Esophagus muscularis mucosa (tissue), 4 donors: ENCODE results near the gene FAM180B. TPM values are rescaled to one million over a fixed set of nuclear protein-coding genes. Genes with fewer than 3 reads are reported as not detected.
A peak's percentile ranks its signal among the peaks of the same experiment; 100 is the strongest.
"Not testable (repeated sequence)": the region's sequence is repeated elsewhere in the genome, so short reads cannot be mapped to it uniquely, and the experiment has no call there.

ENCODE experiments used
- DNase-seq: peaks from one replicate; pipeline ENCODE4 v3.0.0-alpha.2; 2017; ENCODE audit errors: extremely low spot score
- H3K27ac ChIP-seq, 4 donors: fragments of 200-600 bp; sonication (generic); replicated peaks in 1 of 4; 1 replicate in 3 of 4; 2 replicates in 1 of 4; pipeline ENCODE4 v1.5.1; 2016 to 2019; ENCODE audit warnings: mild to moderate bottlenecking in 1 of 4
- H3K27me3 ChIP-seq, 4 donors: fragments of 200-600 bp; sonication (generic); one replicate each; pipeline versions ENCODE4 v1.5.1 to v1.6.0; 2016 to 2019
- H3K36me3 ChIP-seq, 4 donors: fragments of 200-600 bp; sonication (generic); one replicate each; pipeline ENCODE4 v1.5.1; 2016 to 2019
- H3K4me1 ChIP-seq, 4 donors: fragments of 200-600 bp; sonication (generic); one replicate each; pipeline ENCODE4 v1.5.1; 2016 to 2019
- H3K4me3 ChIP-seq, 4 donors: fragments of 200-600 bp; sonication (generic); 1 replicate in 2 of 4; 2 replicates in 2 of 4; pipeline ENCODE4 v1.5.1; 2016 to 2019; ENCODE audit warnings: mild to moderate bottlenecking in 4 of 4, moderate library complexity in 1 of 4
- H3K9me3 ChIP-seq, 4 donors: fragments of 200-600 bp; sonication (generic); 1 replicate in 3 of 4; 2 replicates in 1 of 4; pipeline ENCODE4 v1.5.1; 2016 to 2019
- EP300 ChIP-seq: sonication (generic); formaldehyde crosslinking; IDR thresholded peaks from one replicate; pipeline ENCODE4 v1.6.1; 2017; ENCODE audit warnings: antibody characterized with exemption
- POLR2A ChIP-seq: fragments of 450-650 bp; IDR thresholded peaks from one replicate; pipeline ENCODE4 v1.6.1; 2017; ENCODE audit warnings: antibody characterized with exemption, moderate library complexity, mild to moderate bottlenecking, low read depth
- POLR2AphosphoS5 ChIP-seq, 2 donors: sonication (generic); formaldehyde crosslinking; IDR thresholded peaks; one replicate each; pipeline ENCODE4 v1.6.1; 2017; ENCODE audit warnings: antibody characterized with exemption in 2 of 2
- WGBS: methylation state at CpG from one replicate; pipeline ENCODE4 v1.1.5; 2018; 5-methylcytosine and 5-hydroxymethylcytosine counted together
- intact Hi-C: fragments of 100-400 bp; cut with DNase I; formaldehyde crosslinking; loops from one replicate; pipeline ENCODE4 v1.15.1; 2023
- total RNA-seq, 4 donors: library from RNA; depleted of rRNA; stranded (reverse); fragments of >200 nt; gene quantifications; one replicate each; pipeline versions ENCODE4 v1.1.0 to v1.2.1, GENCODE V29; 2016
- TF ChIP-seq, protein P1 (sequence below), 3 experiments: fragments of 200-600 bp in 2 of 3; fragments of 450-650 bp in 1 of 3; sonication (generic) in 2 of 3; IDR thresholded peaks; one replicate each; pipeline ENCODE4 v1.5.1; 2017 to 2019; ENCODE audit warnings: antibody characterized with exemption in 3 of 3, mild to moderate bottlenecking in 2 of 3, moderate library complexity in 1 of 3

FAM180B gene
- total RNA-seq, 4 donors from 2014 or later = 0.66 to 0.80 TPM; not detected in 2

DNA sequence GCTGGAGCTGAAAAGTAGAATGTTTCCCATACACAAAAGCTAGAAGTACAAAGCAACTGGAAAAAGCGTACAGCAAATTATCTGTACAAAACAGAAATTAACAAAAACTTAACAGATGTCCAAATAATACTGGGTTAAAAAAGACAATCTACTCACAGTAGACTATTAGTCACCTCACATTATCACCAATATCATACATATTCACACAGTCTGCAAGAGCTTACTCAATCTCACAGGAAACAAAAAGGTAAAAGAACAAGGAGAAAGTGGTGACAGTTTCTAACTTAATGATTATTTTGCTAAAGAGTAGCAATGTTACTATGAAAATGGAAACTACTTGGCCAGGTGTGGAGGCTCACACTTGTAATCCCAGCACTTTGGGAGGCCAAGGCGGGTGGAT is 45.4 kb upstream of the FAM180B start:
- peak overlapping the region in 1 of 4 donors; percentile 5 for H3K27ac ChIP-seq
- DNase-seq = no peak
- peaks cover 0 to 3% (median 0%) of the 10 kb centered on the region in 4 donors for H3K36me3 ChIP-seq
- H3K9me3 ChIP-seq = no peaks in the 10 kb centered on the region
- WGBS = 95% methylated on average over 2 of the region's 2 CpGs
- intact Hi-C loops = no loop called here
- TF ChIP-seq, protein P1, sequence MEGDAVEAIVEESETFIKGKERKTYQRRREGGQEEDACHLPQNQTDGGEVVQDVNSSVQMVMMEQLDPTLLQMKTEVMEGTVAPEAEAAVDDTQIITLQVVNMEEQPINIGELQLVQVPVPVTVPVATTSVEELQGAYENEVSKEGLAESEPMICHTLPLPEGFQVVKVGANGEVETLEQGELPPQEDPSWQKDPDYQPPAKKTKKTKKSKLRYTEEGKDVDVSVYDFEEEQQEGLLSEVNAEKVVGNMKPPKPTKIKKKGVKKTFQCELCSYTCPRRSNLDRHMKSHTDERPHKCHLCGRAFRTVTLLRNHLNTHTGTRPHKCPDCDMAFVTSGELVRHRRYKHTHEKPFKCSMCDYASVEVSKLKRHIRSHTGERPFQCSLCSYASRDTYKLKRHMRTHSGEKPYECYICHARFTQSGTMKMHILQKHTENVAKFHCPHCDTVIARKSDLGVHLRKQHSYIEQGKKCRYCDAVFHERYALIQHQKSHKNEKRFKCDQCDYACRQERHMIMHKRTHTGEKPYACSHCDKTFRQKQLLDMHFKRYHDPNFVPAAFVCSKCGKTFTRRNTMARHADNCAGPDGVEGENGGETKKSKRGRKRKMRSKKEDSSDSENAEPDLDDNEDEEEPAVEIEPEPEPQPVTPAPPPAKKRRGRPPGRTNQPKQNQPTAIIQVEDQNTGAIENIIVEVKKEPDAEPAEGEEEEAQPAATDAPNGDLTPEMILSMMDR (IDR thresholded peaks at IDR 0.05) = no peak
- no peak for TF ChIP-seq EP300
- no peak for TF ChIP-seq POLR2AphosphoS5 (IDR thresholded peaks at IDR 0.05)
- TF ChIP-seq POLR2A = no peak
- no peaks in the 10 kb centered on the region for H3K27me3 ChIP-seq
- H3K4me1 ChIP-seq = peaks cover 43 to 87% (median 83%) of the 10 kb centered on the region in 4 donors
- no peak overlapping the region for H3K4me3 ChIP-seq

GRCh38 chr11:47545298-47545697 is 41.2 kb upstream of the FAM180B start:
- Histone ChIP-seq H3K27ac (no peak overlapping the region), H3K9me3 (no peaks in the 10 kb centered on the region), H3K36me3 (no peaks in the 10 kb centered on the region), H3K4me1 (peaks cover 39 to 85% (median 80%) of the 10 kb centered on the region in 4 donors), H3K27me3 (no peaks in the 10 kb centered on the region), H3K4me3 (no peak overlapping the region)
- DNase-seq = no peak
- TF ChIP-seq EP300 = no peak
- TF ChIP-seq POLR2A = no peak
- TF ChIP-seq, protein P1 (IDR thresholded peaks at IDR 0.05) = no peak
- TF ChIP-seq POLR2AphosphoS5 (IDR thresholded peaks at IDR 0.05) = no peak
- 92% methylated on average over 6 of the region's 6 CpGs for WGBS
- intact Hi-C loops = no loop called here

- H3K9me3 ChIP-seq, H3K27me3 ChIP-seq, H3K36me3 ChIP-seq, H3K27ac ChIP-seq, intact Hi-C loops, DNase-seq, H3K4me3 ChIP-seq: not testable (repeated sequence)
- 98% methylated on average over 7 of the region's 7 CpGs for WGBS
- peaks cover 43 to 88% (median 81%) of the 10 kb centered on the region in 4 donors for H3K4me1 ChIP-seq
These were observed 40.2 kb upstream of the FAM180B start for GRCh38 chr11:47546274-47546673.

- Histone ChIP-seq H3K4me3 (no peak overlapping the region), H3K4me1 (peaks cover 45 to 70% (median 65%) of the 10 kb centered on the region in 4 donors), H3K27me3 (no peaks in the 10 kb centered on the region), H3K9me3 (no peaks in the 10 kb centered on the region), H3K27ac (peak overlapping the region; percentile 2 to 94 (median 86)), H3K36me3 (no peaks in the 10 kb centered on the region)
- intact Hi-C loops = loop anchor here (5.0 kb wide), 1 partner anchor 43 kb away; no protein-coding TSS in a partner anchor
- WGBS = 88% methylated on average over 10 of the region's 10 CpGs
- TF ChIP-seq POLR2AphosphoS5 (IDR thresholded peaks at IDR 0.05) = peak in 1 of 2 donors; percentile 16
- no peak for TF ChIP-seq EP300
- DNase-seq = no peak
These were observed 36.0 kb upstream of the FAM180B start for GRCh38 chr11:47550288-47551047.

DNA sequence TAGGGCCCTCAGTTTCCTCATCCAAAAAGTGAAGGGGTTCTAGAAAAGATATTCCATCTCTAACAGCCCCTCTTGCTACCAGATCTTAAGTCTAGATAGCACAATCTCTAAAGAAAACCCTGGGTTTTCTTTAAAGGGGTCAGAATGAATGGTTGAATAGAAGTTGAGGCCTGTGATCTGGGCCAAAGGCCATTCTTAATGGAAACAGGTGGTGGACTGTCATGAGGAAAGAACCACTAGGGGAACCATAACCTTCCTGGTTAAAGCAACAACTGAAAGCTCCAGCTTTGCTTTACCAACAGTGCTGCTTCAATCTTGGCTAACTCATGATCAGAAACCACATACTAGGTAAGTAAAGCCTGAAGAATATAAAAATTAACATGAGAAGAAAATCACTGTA is 35.4 kb upstream of the FAM180B start:
- H3K9me3 ChIP-seq = no peaks in the 10 kb centered on the region
- peak overlapping the region; percentile 2 to 94 (median 86) for H3K27ac ChIP-seq
- DNase-seq = no peak
- H3K4me3 ChIP-seq = peak overlapping the region in 3 of 4 donors; percentile 64 to 95 (median 93)
- intact Hi-C loops = loop anchor here (5.0 kb wide), 1 partner anchor 44 kb away; no protein-coding TSS in a partner anchor
- no peaks in the 10 kb centered on the region for H3K27me3 ChIP-seq
- peaks cover 45 to 68% (median 63%) of the 10 kb centered on the region in 4 donors for H3K4me1 ChIP-seq
- no peaks in the 10 kb centered on the region for H3K36me3 ChIP-seq
- TF ChIP-seq, protein P1 (IDR thresholded peaks at IDR 0.05) = peak in 1 of 3 experiments; percentile 14
- no peak for TF ChIP-seq POLR2A
